Mononuclear cell (primary cell): Measurements from ENCODE around the gene NEURL1B. TPM values are rescaled to one million over a fixed set of nuclear protein-coding genes. Genes with fewer than 3 reads are reported as not detected.
A peak's percentile ranks its signal among the peaks of the same experiment; 100 is the strongest.

Source experiments
- H3K27me3 ChIP-seq: 2 replicates; pipeline ENCODE4 v1.6.0; 2011; ENCODE audit warnings: low read length, control low read depth; ENCODE audit not compliant: insufficient read depth
- H3K4me1 ChIP-seq: 2 replicates; pipeline ENCODE4 v1.5.1; 2011; ENCODE audit warnings: mild to moderate bottlenecking, low read length, control low read depth; ENCODE audit not compliant: insufficient read depth
- H3K4me3 ChIP-seq: 2 replicates; pipeline ENCODE4 v1.5.1; 2011; ENCODE audit warnings: mild to moderate bottlenecking, low read length, moderate library complexity
- H3K9me3 ChIP-seq: 2 replicates; pipeline ENCODE4 v1.5.1; 2011; ENCODE audit warnings: low read depth, mild to moderate bottlenecking, control low read depth, low read length
- total RNA-seq: library from RNA; depleted of rRNA; stranded (reverse); fragments of >200 nt; gene quantifications from one replicate; pipeline ENCODE4 v1.2.3, GENCODE V29; 2012

NEURL1B gene
- total RNA-seq, 1 donor, result 0.10 TPM

DNA sequence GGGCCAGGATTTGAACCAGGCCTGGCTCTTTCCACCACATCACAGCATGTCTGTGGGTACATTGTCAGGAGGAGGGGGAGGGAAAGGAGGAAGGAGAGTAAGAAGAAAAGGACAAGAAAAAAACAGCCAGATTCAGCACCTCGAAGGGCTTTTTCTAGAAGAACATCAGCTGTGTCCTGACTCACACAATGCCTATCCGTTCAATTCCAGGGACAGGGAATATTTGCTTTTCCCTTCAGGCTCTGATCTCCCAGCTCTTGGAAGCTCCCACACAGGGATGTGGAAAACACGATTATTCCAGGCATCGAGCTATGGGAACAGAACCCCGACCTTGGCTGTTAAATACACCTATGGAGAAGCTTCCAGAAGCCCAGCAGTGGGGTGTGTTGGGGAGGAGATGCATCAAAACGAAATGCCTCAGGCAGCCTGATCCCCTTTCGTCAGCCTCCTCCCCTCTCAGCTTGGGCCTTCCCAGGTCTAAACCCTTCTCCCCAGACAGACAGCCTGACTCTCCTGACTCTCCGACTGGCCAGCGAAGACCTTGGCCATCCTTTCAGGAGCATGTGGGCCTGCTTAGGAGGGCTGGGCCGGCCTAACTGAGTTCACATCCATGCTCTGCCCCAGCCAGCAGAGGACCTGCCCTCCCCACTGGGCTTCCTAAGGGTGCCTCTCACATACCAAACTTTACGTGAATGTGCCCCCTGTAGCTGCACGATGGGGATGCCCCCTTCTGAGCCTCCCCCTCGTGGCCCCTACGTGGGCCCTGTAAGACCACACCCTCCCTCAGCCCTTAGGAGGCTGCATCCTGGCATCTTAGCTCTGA, 54.4 kb downstream of the NEURL1B start:
- Histone ChIP-seq H3K4me1 (peaks cover 11% of the 10 kb centered on the region), H3K27me3 (no peaks in the 10 kb centered on the region), H3K9me3 (no peaks in the 10 kb centered on the region), H3K4me3 (no peak overlapping the region)

- peaks cover 2% of the 10 kb centered on the region for H3K27me3 ChIP-seq
- H3K4me1 ChIP-seq, result peaks cover 14% of the 10 kb centered on the region
- H3K4me3 ChIP-seq, result no peak overlapping the region
- no peaks in the 10 kb centered on the region for H3K9me3 ChIP-seq
Measured at GRCh38 chr5:172696171-172696849, 55.2 kb downstream of the NEURL1B start.

DNA sequence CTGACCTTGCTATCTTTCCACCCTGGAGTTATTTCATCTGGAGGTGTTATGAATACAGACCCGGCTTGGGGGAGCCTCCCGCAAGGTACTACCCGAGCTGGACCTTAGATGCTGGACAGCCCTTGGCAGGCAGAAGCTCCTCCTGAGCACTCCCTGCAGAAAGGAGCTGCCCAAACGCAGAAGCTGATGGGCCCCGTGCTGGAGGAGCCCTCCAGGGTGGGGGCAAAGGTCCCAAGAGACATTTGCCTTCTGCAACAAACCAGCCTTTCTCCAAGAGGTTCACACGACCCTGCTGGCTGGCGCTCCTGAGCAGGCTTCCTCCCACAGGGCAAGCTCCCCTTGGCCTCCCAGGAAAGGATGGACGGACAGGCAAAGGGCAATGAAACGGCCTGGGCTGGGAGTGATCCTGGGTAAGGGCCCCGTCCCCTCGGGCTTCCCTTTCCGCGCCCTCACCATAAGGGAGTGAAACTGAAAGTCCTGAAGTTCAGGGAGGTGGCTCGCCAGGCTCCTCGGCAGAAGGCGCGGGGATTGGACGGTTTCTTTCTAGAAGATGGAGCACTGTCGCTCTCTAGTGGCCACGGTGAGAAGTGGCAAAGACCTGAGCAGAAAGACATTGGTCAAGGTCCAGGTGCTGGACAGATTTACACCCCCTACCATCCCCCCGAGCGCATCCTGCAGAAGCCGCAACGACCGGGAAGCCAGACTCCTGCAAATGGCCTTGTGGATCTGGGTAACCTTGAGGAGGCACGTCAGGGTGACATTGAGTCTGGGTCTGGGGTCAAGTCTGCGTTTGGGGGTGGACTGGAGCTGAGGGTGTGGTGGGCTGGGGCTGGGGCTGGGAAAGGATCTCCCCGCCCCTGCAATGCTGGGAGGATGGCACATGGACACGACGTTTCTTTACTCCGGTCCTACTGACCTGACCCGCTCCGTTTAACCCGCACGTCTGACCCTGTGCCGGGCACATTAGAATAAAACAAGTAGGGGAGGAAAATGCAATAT, 56.4 kb downstream of the NEURL1B start:
- H3K9me3 ChIP-seq, result no peaks in the 10 kb centered on the region
- H3K27me3 ChIP-seq, result peaks cover 2% of the 10 kb centered on the region
- peak overlapping the region; percentile 48 for H3K4me3 ChIP-seq
- H3K4me1 ChIP-seq, result peaks cover 21% of the 10 kb centered on the region

- Histone ChIP-seq H3K4me3 (no peak overlapping the region), H3K4me1 (peaks cover 21% of the 10 kb centered on the region)
Measured at GRCh38 chr5:172699423-172699822, 58.4 kb downstream of the NEURL1B start.

DNA sequence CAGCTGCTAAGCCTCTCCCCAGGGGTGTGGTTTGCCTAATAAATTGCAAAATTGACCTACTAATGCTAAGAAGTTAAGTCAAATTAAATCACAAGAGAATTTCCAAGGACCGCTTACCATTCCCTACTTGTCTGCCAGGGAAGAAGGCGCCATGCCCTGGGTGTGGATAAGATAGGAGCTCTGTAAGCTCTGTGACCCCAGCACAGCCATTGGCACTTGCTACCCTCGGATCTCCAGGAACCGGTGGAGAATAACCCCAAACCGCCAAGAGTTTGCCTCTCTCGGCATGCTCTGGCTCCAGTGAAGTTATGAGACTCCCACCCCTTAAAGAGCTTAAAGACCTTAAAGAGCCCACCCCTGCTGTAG, 58.9 kb downstream of the NEURL1B start:
- Histone ChIP-seq H3K4me1 (peaks cover 21% of the 10 kb centered on the region), H3K9me3 (no peaks in the 10 kb centered on the region), H3K4me3 (no peak overlapping the region), H3K27me3 (peaks cover 2% of the 10 kb centered on the region)

More at GRCh38 chr5:172699423-172699822, 58.4 kb downstream of the NEURL1B start:
- Histone ChIP-seq H3K9me3 (no peaks in the 10 kb centered on the region), H3K27me3 (peaks cover 2% of the 10 kb centered on the region)

DNA sequence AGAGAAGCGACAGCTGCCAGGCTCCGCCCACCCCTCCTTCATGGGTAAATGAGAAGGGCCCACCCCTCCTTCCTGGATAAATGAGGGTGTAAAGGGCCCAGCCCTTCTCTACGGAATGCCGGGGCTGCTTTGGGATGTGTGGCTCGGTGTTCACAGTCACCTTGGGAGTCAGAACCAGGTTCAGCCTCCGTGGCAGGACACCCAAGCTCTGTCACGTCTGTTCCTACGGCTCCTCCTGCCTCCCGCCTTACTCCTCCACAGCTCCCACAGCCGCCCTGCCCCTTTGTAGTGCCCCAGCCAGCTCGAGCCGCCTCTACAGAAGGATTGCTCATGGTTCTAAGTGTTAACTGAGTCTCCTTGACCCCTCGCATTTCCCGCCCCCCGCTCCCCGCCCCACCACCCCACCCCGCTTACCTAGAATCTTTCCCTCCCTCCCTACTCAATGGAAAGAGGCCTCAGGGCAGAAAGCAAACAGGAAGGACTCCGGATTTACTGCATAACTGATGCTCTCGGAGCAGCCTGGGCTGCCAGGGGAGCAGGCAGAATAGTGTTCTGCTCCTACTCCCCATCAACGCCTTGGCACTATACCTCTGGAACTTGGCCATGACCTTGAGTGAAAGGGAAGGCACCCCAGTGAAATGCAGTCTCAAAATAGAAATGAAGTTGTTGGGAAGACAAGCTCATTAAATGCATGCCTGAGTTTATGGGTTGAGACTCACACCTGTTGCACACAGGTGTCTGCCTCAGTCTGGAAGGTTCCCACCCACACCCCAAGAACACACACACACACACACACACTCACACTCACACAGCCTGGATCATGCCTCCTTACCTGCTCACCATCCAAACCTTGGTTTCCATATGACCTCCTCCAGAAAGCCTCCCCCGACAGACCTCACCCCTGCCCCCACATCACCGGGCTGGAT, 59.6 kb downstream of the NEURL1B start:
- peaks cover 21% of the 10 kb centered on the region for H3K4me1 ChIP-seq
- no peak overlapping the region for H3K4me3 ChIP-seq
- peaks cover 2% of the 10 kb centered on the region for H3K27me3 ChIP-seq
- H3K9me3 ChIP-seq, result no peaks in the 10 kb centered on the region

GRCh38 chr5:172701291-172701656, 60.2 kb downstream of the NEURL1B start:
- Histone ChIP-seq H3K4me1 (peaks cover 21% of the 10 kb centered on the region), H3K27me3 (peaks cover 2% of the 10 kb centered on the region), H3K9me3 (no peaks in the 10 kb centered on the region), H3K4me3 (no peak overlapping the region)

GRCh38 chr5:172703952-172704351, 62.9 kb downstream of the NEURL1B start:
- no peaks in the 10 kb centered on the region for H3K9me3 ChIP-seq
- peaks cover 2% of the 10 kb centered on the region for H3K27me3 ChIP-seq
- H3K4me1 ChIP-seq, result peaks cover 10% of the 10 kb centered on the region
- H3K4me3 ChIP-seq, result no peak overlapping the region

- Histone ChIP-seq H3K4me1 (peaks cover 10% of the 10 kb centered on the region), H3K4me3 (no peak overlapping the region), H3K27me3 (peaks cover 2% of the 10 kb centered on the region), H3K9me3 (no peaks in the 10 kb centered on the region)
Measured at GRCh38 chr5:172705576-172706084, 64.6 kb downstream of the NEURL1B start.

DNA sequence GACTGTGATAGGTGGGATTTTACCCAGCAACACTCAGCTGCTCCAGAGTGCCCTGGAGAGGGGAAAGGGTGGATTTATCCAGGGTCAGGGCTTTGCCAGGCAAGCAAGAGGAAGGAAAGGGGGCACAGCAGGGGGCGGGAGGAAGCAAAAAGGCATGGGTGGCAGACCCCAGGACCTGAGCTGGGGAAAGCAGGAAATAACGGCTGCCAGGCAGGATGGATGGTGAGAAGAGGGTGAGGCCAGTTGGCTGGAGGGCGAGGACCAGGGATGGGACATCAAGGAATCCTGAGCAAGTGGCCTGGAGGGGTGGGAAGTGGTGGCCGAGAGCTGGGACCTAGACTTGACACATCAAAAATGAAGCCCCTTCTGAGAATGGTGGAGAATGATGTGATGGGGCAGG, 65.7 kb downstream of the NEURL1B start:
- H3K4me3 ChIP-seq, result no peak overlapping the region
- H3K9me3 ChIP-seq, result no peaks in the 10 kb centered on the region

GRCh38 chr5:172707285-172708182, 66.5 kb downstream of the NEURL1B start:
- no peaks in the 10 kb centered on the region for H3K27me3 ChIP-seq
- H3K4me3 ChIP-seq, result no peak overlapping the region
- no peaks in the 10 kb centered on the region for H3K9me3 ChIP-seq
- H3K4me1 ChIP-seq, result no peaks in the 10 kb centered on the region

More for the DNA sequence above, 65.7 kb downstream of the NEURL1B start:
- peaks cover 3% of the 10 kb centered on the region for H3K4me1 ChIP-seq
- no peaks in the 10 kb centered on the region for H3K27me3 ChIP-seq

- no peaks in the 10 kb centered on the region for H3K4me1 ChIP-seq
- H3K4me3 ChIP-seq, result no peak overlapping the region
- H3K9me3 ChIP-seq, result no peaks in the 10 kb centered on the region
- H3K27me3 ChIP-seq, result no peaks in the 10 kb centered on the region
Measured at GRCh38 chr5:172708183-172708505, 67.1 kb downstream of the NEURL1B start.

GRCh38 chr5:172710676-172711075, 69.6 kb downstream of the NEURL1B start:
- H3K4me1 ChIP-seq, result peaks cover 4% of the 10 kb centered on the region
- no peaks in the 10 kb centered on the region for H3K9me3 ChIP-seq
- no peak overlapping the region for H3K4me3 ChIP-seq
- no peaks in the 10 kb centered on the region for H3K27me3 ChIP-seq
